Keratinocyte (primary cell): ENCODE measurements around the gene ANKDD1B.

Experiments
- EZH2 ChIP-seq: IDR thresholded peaks from one replicate; pipeline ENCODE4 v1.6.1; 2012; ENCODE audit warnings: inconsistent platforms, mild to moderate bottlenecking, low read length, moderate library complexity
- TF ChIP-seq, protein P1 (sequence below), 3 experiments: IDR thresholded peaks in 1 of 3; conservative IDR thresholded peaks in 1 of 3; optimal IDR thresholded peaks in 1 of 3; 2 replicates in 2 of 3; 3 replicates in 1 of 3; pipeline versions ENCODE3 to v1.5.1; 2011; ENCODE audit warnings: low read length in 3 of 3, mild to moderate bottlenecking in 3 of 3, moderate library complexity in 2 of 3, control low read depth in 1 of 3, inconsistent platforms in 1 of 3; ENCODE audit not compliant: insufficient read depth in 2 of 3; ENCODE audit errors: extremely low read depth in 1 of 3

DNA sequence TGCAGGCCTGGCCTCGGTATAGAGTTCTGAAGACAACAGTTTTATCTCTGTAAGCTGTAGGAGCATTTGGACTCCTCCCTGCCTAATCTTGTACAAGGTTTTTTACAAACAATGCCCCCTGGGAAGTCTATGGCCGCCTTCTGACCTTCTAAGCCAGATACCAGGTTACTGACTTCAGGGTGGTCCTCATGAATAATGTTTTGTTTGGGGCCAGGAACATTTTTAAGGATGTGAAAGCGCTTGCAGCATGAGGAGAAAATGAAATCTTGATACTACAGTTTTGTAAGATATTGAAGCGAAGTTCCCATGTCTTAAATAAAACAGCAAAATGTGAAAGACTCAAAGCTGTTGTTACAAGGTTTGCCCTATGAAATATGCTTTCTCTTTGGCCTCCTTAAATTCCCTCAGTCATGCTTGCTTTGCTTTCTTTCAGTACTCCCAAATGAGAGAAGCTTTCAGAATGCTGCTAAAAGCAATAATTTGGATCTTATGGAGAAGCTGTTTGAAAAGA lies 5.2 kb downstream of the ANKDD1B start:
- TF ChIP-seq, protein P1, sequence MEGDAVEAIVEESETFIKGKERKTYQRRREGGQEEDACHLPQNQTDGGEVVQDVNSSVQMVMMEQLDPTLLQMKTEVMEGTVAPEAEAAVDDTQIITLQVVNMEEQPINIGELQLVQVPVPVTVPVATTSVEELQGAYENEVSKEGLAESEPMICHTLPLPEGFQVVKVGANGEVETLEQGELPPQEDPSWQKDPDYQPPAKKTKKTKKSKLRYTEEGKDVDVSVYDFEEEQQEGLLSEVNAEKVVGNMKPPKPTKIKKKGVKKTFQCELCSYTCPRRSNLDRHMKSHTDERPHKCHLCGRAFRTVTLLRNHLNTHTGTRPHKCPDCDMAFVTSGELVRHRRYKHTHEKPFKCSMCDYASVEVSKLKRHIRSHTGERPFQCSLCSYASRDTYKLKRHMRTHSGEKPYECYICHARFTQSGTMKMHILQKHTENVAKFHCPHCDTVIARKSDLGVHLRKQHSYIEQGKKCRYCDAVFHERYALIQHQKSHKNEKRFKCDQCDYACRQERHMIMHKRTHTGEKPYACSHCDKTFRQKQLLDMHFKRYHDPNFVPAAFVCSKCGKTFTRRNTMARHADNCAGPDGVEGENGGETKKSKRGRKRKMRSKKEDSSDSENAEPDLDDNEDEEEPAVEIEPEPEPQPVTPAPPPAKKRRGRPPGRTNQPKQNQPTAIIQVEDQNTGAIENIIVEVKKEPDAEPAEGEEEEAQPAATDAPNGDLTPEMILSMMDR (optimal IDR thresholded peaks at IDR 0.05 in 1 of 3, IDR thresholded peaks at IDR 0.05 in 1 of 3, conservative IDR thresholded peaks at IDR 0.05 in 1 of 3; ENCODE audit: extremely low read depth in 1 of 3, insufficient read depth in 2 of 3, low read length in 3 of 3) = no peak
- TF ChIP-seq EZH2 = no peak
